Fibroblast of pulmonary artery (primary cell): Measurements from ENCODE around the gene ABLIM2.

ENCODE experiments used
- DNase-seq: peaks from one replicate; pipeline ENCODE4 v3.0.0-alpha.2; 2010; ENCODE audit warnings: low read depth
- H3K4me3 ChIP-seq: replicated peaks from 2 replicates; pipeline ENCODE4 v1.5.1; 2011; ENCODE audit warnings: low read depth, mild to moderate bottlenecking, control low read depth, low read length, moderate library complexity
- CTCF ChIP-seq: IDR thresholded peaks from 2 replicates; pipeline ENCODE4 v1.5.1; 2011; ENCODE audit warnings: mild to moderate bottlenecking, control low read depth, low read length, inconsistent platforms; ENCODE audit errors: missing control alignments

ABLIM2 gene

GRCh38 chr4:8131826-8132225 lies 26.8 kb downstream of the ABLIM2 start:
- no peak for DNase-seq
- no peak overlapping the region for H3K4me3 ChIP-seq
- no peak for TF ChIP-seq CTCF

- DNase-seq = no peak
- no peak overlapping the region for H3K4me3 ChIP-seq
- TF ChIP-seq CTCF = no peak
Observed at GRCh38 chr4:8131210-8131609, 27.4 kb downstream of the ABLIM2 start.

GRCh38 chr4:8130346-8131066 lies 28.1 kb downstream of the ABLIM2 start:
- DNase-seq = no peak
- H3K4me3 ChIP-seq = no peak overlapping the region
- no peak for TF ChIP-seq CTCF

GRCh38 chr4:8129785-8130184 lies 28.8 kb downstream of the ABLIM2 start:
- no peak overlapping the region for H3K4me3 ChIP-seq
- TF ChIP-seq CTCF = no peak
- DNase-seq = no peak

- DNase-seq = no peak
- no peak overlapping the region for H3K4me3 ChIP-seq
- TF ChIP-seq CTCF = no peak
Observed at GRCh38 chr4:8129136-8129535, 29.5 kb downstream of the ABLIM2 start.

- no peak for TF ChIP-seq CTCF
- DNase-seq = no peak
- no peak overlapping the region for H3K4me3 ChIP-seq
Observed at GRCh38 chr4:8128100-8128856, 30.3 kb downstream of the ABLIM2 start.
